HG02642 (cell line): ENCODE measurements around the gene SLC38A3.
"Not testable (repeated sequence)": the region's sequence is repeated elsewhere in the genome, so short reads cannot be mapped to it uniquely, and the experiment has no call there.

ENCODE experiments used
- ATAC-seq: cut with Tn5 transposase; IDR thresholded peaks from one replicate; pipeline ENCODE4 v1.9.1; 2021; ENCODE audit warnings: mild to moderate bottlenecking; ENCODE audit not compliant: unreplicated experiment, poor library complexity

SLC38A3 gene

DNA sequence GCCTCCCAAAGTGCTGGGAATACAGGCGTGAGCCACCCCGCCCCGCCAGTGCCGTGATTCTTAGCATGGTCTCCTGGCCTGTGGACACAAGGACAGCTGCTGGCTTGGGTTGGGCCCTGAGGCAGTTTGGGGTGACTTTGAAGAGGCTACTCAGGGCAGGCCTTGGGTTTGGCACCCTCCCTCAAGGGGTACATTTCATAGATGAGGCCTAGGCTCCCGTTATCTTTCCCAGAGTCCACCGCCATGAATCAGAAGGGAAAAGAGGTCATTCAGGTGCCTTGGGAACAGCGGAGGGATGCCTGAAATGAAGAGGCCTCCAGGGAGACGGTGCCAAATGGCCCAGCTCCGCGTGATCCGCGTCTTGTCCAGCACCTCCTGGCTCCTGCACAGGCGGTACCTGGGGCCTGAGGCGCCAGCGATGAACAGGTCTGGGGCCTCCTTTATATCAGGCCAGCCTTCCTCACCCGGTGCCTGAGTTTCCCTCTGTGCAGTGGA is 40.2 kb downstream of the SLC38A3 start:
- no peak for ATAC-seq

- ATAC-seq: peak; percentile 72
These were observed 40.9 kb downstream of the SLC38A3 start for GRCh38 chr3:50245831-50246516.

DNA sequence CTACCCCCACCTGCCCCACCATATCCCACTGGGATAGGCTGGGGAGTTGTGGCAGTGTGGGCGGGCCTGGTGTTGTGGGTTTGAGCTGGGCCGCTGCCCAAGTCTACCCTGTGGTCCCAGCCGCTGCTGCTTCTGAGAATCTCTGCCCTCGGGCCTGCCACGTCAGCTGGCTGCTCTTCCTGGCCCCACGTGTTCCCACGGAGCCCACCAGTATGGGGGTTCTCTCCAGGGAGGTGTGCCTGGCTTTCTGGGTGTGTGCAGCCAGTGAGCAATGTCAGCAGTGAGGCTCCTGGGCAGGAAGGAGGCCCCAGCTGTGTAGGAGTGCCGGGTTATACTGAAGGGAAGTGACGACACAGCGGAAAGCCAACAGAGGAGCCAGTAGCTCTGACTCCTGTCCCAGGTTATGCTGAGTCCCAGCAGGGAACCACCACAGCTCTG is 41.5 kb downstream of the SLC38A3 start:
- ATAC-seq: peak; percentile 52

DNA sequence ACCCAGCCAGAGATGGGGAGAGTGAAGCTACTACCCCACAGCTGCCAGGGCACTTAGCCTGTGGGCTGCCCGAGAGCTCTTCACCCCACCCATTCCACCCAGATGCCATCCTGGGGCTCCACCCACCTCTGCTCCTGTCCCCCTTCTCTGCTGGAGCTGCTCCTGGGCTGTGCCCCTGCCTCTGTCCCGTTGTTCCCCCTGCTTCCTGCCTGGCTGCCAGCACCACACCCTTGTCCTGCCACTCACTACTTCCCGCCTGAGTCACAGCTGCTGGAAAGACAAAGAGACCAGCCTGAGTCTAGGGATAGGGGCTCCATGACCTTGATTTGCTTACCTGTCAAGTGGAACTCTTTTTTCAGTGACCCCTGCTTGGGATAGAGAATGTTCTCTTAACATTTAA is 43.3 kb downstream of the SLC38A3 start:
- ATAC-seq: no peak

- ATAC-seq: no peak
These were observed 44.4 kb downstream of the SLC38A3 start for GRCh38 chr3:50249457-50249856.

- ATAC-seq: no peak
These were observed 45.4 kb downstream of the SLC38A3 start for GRCh38 chr3:50250514-50250913.

- ATAC-seq: no peak
These were observed 46.1 kb downstream of the SLC38A3 start for GRCh38 chr3:50251220-50251619.

DNA sequence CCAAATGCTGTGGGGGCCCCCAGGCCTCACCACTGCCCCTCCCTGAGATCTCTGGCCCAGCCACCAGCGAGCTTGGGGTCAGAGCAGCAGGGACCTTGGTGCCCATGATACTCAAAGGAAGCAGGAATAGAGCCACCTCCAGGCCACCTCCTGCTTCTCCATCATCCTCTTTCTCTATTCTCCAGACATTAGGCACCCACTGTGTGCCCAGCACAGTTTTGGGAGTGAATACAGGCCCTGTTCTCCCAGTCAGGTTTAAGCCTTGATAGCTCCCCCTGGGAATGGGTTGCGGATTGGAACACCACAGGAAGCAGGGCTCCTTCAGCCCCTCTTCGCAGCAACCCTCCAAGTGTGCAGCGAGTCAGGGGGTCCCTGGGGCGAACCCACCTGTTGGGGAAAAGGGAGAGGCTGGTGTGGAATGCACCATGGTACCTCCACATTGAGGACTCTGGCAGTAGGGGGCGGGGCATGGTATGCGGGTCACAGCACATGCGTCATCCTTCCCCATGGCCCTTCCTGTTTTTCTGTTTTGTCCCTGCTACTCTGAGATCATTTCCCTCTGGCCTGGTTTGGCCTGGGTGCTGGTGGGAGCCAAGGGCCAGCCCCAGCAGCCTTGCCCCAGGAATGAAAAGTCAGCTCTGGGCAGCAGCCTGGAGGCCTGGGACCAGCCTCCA is 49.6 kb downstream of the SLC38A3 start:
- no peak for ATAC-seq

DNA sequence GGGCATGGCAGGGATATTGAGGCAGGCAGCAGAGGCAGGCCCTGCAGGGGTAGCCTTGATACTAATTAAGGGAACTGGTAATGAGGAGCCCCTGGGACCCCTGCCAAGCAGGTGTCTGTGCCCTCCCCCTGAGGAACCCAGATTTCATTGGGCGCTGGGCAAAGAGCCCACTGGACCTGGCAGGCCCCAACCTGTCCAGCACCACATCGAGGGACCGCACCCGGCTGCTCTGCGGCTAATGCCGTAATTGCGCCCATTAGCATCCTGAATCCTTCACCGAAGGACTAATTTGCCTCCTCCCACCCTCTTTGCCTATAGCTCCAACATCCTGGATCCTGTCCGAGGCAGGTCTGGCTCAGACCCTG is 50.2 kb downstream of the SLC38A3 start:
- no peak for ATAC-seq

- no peak for ATAC-seq
These were observed 52.2 kb downstream of the SLC38A3 start for GRCh38 chr3:50256978-50257890.

GRCh38 chr3:50258029-50258680 is 53.1 kb downstream of the SLC38A3 start:
- no peak for ATAC-seq

GRCh38 chr3:50258979-50259378 is 53.9 kb downstream of the SLC38A3 start:
- ATAC-seq: no peak

DNA sequence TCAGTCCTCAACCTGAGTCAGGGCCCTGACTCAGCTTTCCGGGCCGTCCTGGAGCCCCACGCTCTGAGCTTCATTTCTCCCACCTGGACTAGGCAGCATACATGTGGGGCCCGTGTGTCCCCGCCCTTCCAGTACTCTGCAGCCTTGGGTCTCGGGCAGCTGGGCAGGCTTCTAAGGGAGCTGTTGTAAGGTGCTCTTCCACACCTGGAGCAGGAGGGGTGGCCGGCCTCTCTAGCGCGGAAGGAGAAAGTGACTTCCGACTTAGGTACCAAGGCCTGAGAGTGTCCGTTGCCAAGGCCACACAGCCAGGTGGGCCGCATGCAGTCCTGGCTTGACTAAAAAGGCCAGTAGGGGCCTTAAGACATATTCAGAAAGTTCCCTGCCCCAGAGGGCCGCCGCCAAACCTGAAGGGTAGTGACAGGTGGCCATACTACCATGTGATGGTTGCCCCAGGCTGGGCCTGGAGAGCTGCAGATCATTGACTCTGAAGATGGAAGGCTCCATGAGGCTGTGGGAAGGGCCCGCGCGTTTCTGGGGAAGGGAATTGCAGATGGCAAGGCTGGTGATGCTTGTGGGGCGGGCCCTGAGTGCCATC is 54.5 kb downstream of the SLC38A3 start:
- ATAC-seq: peak; percentile 25

DNA sequence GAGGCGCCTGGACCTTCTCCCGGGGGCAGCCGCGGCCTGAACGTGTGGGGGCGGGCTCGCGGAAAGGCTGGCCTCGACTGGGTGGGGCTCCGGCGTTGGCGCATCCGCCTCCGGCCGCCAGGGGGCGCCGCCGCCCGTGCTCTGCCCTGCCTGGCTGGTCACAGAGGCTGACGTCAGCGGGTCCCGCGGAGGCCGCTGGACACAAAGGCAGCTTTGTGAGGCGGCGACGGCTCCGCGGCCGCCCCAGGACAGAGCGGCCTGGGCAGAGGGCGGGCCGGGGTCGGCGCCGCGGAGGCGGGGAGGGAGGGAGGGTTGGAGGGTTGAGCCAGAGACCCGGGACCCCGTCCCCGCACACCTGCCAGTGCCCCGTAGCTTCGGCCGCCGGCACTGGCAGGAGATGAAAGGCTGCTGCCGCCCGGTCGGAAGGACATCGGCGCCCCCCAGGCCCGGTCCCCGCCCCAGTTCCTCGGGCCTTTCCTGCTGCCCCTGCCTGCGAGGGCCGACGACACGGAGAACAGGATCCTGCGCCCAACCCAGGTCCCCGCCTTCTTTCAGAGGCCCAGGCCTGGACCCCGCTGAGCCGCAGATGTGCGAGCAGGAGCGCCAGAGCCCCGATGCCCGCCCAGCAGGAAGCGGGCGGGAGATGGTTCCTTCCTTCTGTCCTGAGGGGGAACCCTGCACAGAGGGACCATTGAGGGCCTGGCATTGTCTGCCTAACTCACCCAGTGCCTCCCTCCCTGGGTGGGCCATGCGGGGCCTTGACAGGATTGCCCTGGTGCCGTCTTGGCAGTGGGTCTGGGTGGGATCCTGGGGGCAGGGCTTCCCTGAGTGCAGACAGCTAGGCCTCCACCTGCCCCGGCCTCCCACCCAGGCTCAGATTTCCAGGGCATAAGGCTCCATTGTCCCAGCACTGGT is 55.2 kb downstream of the SLC38A3 start:
- ATAC-seq: peak; percentile 75

DNA sequence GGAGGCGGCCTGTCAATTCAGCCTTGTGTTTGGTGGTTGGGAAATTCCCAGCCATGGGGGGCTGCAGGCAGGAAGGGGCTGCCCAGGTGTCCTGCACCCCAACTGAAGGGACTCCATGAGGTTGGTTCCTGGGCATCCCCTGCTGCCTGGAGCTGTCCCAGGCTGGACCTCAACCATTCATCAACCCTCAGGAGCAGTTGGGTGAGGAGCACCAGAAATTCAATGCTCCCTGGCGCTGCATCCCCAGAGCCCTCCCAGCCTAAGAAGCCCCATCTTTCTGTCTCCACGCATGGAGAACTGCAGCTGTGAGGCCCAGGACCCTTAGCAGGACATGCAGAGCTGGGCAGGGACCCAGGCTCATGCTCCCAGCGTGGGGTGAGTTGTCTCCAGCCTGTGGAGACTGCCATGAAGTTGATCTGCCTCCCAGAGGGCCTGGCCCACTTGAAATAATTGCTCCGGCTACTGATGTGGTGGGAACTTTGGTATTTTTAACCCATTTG is 55.9 kb downstream of the SLC38A3 start:
- no peak for ATAC-seq

GRCh38 chr3:50261505-50261904 is 56.4 kb downstream of the SLC38A3 start:
- no peak for ATAC-seq

DNA sequence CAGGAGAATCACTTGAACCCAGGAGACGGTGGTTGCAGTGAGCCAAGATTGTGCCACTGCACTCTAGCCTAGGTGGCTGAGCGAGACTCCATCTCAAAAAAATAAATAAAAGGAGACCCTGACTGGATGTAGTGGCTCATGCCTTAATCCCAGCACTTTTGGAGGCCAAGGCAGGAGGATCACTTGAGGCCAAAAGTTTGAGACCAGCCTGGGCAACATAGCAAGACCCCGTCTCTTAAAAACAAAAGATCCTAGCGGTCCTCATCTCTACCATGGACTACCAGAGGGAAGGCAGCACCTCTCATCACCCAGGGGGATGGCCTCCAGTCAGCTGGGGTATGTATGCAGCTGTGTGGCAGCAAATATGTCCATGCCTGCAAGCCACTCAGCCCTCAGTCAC is 57.1 kb downstream of the SLC38A3 start:
- not testable (repeated sequence) for ATAC-seq

- no peak for ATAC-seq
These were observed 57.7 kb downstream of the SLC38A3 start for GRCh38 chr3:50262778-50263177.
